Measurements from ENCODE around the gene APOA4. TPM values are rescaled to one million over a fixed set of nuclear protein-coding genes. Genes with fewer than 3 reads are reported as not detected.

APOA4 gene
- total RNA-seq, 4 donors from 2014 or later, result 2.6 to 3.5 TPM; not detected in 2

GRCh38 chr11:116814502-116814901 is 8.6 kb downstream of the APOA4 start:
- DNase-seq (no peak), ATAC-seq (peak; percentile 49 to 63)
- Histone ChIP-seq H3K36me3 (no peaks in the 10 kb centered on the region), H3K9me3 (no peaks in the 10 kb centered on the region), H3K27me3 (no peaks in the 10 kb centered on the region), H3K27ac (peak overlapping the region; percentile 59 to 75 (median 69)), H3K4me3 (no peak overlapping the region), H3K4me1 (peaks cover 0 to 16% of the 10 kb centered on the region in 2 donors)
- intact Hi-C loops (cut with DNase I; ENCODE audit: low total_unique reads), result no loop called here
- in situ Hi-C loops (cut with MboI; ENCODE audit: low sequenced_read_pairs in 4 of 4), result no loop called here
- no peak for TF ChIP-seq POLR2A (IDR thresholded peaks at IDR 0.05)
- TF ChIP-seq CTCF (IDR thresholded peaks at IDR 0.05 in 4 of 5, conservative IDR thresholded peaks at IDR 0.05 in 1 of 5), result no peak

GRCh38 chr11:116813781-116814471 is 9.2 kb downstream of the APOA4 start:
- Histone ChIP-seq H3K27me3 (no peaks in the 10 kb centered on the region), H3K36me3 (no peaks in the 10 kb centered on the region), H3K9me3 (no peaks in the 10 kb centered on the region), H3K27ac (peak overlapping the region; percentile 59 to 75 (median 69)), H3K4me3 (no peak overlapping the region), H3K4me1 (peaks cover 0 to 16% of the 10 kb centered on the region in 2 donors)
- no peak for TF ChIP-seq CTCF (IDR thresholded peaks at IDR 0.05 in 4 of 5, conservative IDR thresholded peaks at IDR 0.05 in 1 of 5)
- TF ChIP-seq POLR2A (IDR thresholded peaks at IDR 0.05), result no peak
- in situ Hi-C loops (cut with MboI; ENCODE audit: low sequenced_read_pairs in 4 of 4), result no loop called here
- intact Hi-C loops (cut with DNase I; ENCODE audit: low total_unique reads), result no loop called here
- peak; percentile 77 to 79 for ATAC-seq
- peak in 1 of 2 donors; percentile 40 for DNase-seq

- TF ChIP-seq CTCF (IDR thresholded peaks at IDR 0.05 in 4 of 5, conservative IDR thresholded peaks at IDR 0.05 in 1 of 5) (no peak), POLR2A (IDR thresholded peaks at IDR 0.05) (no peak)
- no peak for ATAC-seq
- intact Hi-C loops (cut with DNase I; ENCODE audit: low total_unique reads), result no loop called here
- Histone ChIP-seq H3K27ac (peak overlapping the region in 1 of 4 donors; percentile 75), H3K4me3 (no peak overlapping the region), H3K9me3 (no peaks in the 10 kb centered on the region), H3K27me3 (no peaks in the 10 kb centered on the region), H3K36me3 (no peaks in the 10 kb centered on the region), H3K4me1 (peaks cover 0 to 16% of the 10 kb centered on the region in 2 donors)
- in situ Hi-C loops (cut with MboI; ENCODE audit: low sequenced_read_pairs in 4 of 4), result no loop called here
- DNase-seq, result no peak
Measured at GRCh38 chr11:116813170-116813569, 9.9 kb downstream of the APOA4 start.

GRCh38 chr11:116812109-116812508 is 11.0 kb downstream of the APOA4 start:
- peaks cover 0 to 16% of the 10 kb centered on the region in 2 donors for H3K4me1 ChIP-seq
- intact Hi-C loops (cut with DNase I; ENCODE audit: low total_unique reads), result no loop called here
- H3K4me3 ChIP-seq, result no peak overlapping the region
- ATAC-seq, result no peak
- no peaks in the 10 kb centered on the region for H3K9me3 ChIP-seq
- in situ Hi-C loops (cut with MboI; ENCODE audit: low sequenced_read_pairs in 4 of 4), result no loop called here
- H3K36me3 ChIP-seq, result no peaks in the 10 kb centered on the region
- no peak overlapping the region for H3K27ac ChIP-seq
- DNase-seq, result no peak
- TF ChIP-seq POLR2A (IDR thresholded peaks at IDR 0.05), result no peak
- no peaks in the 10 kb centered on the region for H3K27me3 ChIP-seq

- DNase-seq (no peak), ATAC-seq (no peak)
- Histone ChIP-seq H3K27ac (peak overlapping the region in 1 of 4 donors; percentile 3), H3K4me3 (no peak overlapping the region), H3K4me1 (peaks cover 0 to 16% of the 10 kb centered on the region in 2 donors), H3K36me3 (no peaks in the 10 kb centered on the region), H3K27me3 (no peaks in the 10 kb centered on the region), H3K9me3 (no peaks in the 10 kb centered on the region)
- in situ Hi-C loops (cut with MboI; ENCODE audit: low sequenced_read_pairs in 4 of 4) (no loop called here), intact Hi-C loops (cut with DNase I; ENCODE audit: low total_unique reads) (no loop called here)
- TF ChIP-seq POLR2A (IDR thresholded peaks at IDR 0.05), result no peak
- no peak for TF ChIP-seq CTCF (IDR thresholded peaks at IDR 0.05 in 4 of 5, conservative IDR thresholded peaks at IDR 0.05 in 1 of 5)
Measured at GRCh38 chr11:116811194-116811593, 11.9 kb downstream of the APOA4 start.
